Renal cortex interstitium (tissue), 11 donors: ENCODE data around the gene CEP19. TPM values are rescaled to one million over a fixed set of nuclear protein-coding genes. Genes with fewer than 3 reads are reported as not detected.
A peak's percentile ranks its signal among the peaks of the same experiment; 100 is the strongest.

Experiments
- DNase-seq, 11 donors: peaks; one replicate each; pipeline ENCODE4 v3.0.0-alpha.2; 2013; ENCODE audit warnings: low read depth in 9 of 11, low spot score in 4 of 11; ENCODE audit errors: extremely low read depth in 1 of 11
- polyA plus RNA-seq, 3 donors: library from polyadenylated mRNA; unstranded; fragments of 120-200 nt; gene quantifications; one replicate each; pipeline ENCODE4 v1.2.1, GENCODE V29; 2013; ENCODE audit not compliant: insufficient read length in 3 of 3

The CEP19 gene
- polyA plus RNA-seq, 3 donors = 4.4 to 5.7 (median 4.7) TPM

DNA sequence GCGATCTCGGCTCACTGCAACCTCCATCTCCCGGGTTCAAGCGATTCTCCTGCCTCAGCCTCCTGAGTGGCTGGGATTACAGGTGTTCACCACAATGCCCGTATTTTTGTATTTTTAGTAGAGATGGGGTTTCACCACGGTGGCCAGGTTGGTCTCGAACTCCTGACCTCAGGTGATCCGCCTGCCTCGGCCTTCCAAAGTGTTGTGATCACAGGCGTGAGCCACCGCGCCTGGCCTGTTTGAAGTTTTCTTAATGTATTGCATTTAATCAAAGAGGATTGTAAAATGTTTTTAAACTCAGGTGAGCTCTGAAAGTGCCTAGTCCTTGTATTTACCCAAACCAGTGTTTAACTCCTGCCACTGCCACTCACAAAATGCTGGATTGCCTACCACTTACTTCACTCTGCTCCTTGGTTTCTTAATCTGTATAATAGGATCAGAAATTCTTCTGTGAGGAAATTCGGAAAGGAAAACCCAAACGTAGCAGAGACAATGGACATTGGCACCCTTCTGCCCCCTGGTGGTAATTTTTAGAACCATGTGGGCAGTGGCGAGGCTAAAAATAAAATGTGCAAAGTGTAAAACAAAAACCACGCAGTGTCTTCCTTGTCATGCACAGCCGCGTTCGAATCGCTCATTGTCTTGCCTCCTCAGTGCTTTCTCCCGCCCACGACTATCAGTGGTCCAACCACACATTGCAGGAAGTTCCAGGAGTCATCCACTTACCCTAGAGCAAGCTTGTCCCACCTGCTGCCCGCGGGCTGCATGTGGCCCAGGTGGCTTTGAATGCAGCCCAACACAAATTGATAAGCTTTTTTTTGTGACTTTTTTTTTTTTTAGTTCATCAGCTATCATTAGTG is 27.3 kb downstream of the CEP19 start:
- peak in 10 of 11 donors; percentile 17 to 62 (median 51) for DNase-seq

GRCh38 chr3:196677931-196678330 is 34.1 kb downstream of the CEP19 start:
- no peak for DNase-seq

- no peak for DNase-seq
Observed at GRCh38 chr3:196677353-196677752, 34.7 kb downstream of the CEP19 start.

GRCh38 chr3:196673632-196674031 is 38.4 kb downstream of the CEP19 start:
- no peak for DNase-seq

DNA sequence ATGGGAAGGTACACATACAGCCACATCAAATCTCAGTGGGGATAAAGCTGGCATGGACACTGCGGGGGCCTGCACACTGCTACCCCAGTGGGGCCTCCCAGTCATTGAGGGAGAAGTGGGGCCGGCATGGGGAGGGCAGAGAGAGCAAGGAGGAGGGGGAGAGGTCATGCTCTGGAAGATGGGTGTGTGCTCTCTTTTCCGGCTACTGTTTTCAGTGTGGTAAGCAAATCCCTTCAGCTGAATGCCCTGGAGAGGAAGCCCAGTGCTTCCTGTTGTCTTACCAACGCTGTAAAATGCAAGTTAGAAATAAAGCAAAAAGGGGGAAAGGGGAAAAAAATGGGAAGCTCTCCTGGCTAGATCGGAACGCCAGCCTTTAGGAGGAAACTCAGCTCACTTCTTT is 41.7 kb downstream of the CEP19 start:
- DNase-seq = no peak

GRCh38 chr3:196667056-196667825 is 44.8 kb downstream of the CEP19 start:
- DNase-seq = no peak

GRCh38 chr3:196666001-196666867 is 45.8 kb downstream of the CEP19 start:
- no peak for DNase-seq

GRCh38 chr3:196662711-196663571 is 49.1 kb downstream of the CEP19 start:
- DNase-seq = no peak

DNA sequence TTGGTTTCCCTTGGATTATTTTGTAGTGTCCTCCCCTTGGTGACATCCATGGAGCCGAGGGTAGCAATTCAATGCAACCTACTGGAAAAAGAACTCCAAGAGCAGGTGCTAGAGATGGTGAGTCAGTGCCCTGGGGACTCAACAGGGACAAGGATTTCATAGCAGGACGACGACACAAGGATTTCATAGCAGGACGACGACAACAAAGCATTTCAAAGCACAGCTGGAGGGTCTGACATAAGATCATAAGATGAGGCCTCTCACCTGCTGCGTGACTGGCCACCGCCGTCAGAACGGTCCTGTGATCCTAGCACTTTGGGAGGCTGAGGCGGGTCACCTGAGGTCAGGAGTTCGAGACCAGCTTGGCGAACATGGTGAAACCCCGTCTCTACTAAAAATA is 50.0 kb downstream of the CEP19 start:
- no peak for DNase-seq

DNA sequence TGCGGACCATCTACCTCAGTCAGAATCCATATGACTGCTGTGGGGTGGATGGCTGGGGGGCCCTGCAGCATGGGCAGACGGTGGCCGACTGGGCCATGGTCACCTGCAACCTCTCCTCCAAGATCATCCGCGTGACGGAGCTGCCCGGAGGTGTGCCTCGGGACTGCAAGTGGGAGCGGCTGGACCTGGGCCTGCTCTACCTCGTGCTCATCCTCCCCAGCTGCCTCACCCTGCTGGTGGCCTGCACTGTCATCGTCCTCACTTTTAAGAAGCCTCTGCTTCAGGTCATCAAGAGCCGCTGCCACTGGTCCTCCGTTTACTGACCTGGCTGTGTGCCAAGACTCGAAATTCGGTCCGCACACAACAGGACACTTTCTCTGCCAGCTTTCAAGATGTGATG is 50.6 kb downstream of the CEP19 start:
- DNase-seq = no peak

- DNase-seq = no peak
Observed at GRCh38 chr3:196660381-196661166, 51.5 kb downstream of the CEP19 start.

DNA sequence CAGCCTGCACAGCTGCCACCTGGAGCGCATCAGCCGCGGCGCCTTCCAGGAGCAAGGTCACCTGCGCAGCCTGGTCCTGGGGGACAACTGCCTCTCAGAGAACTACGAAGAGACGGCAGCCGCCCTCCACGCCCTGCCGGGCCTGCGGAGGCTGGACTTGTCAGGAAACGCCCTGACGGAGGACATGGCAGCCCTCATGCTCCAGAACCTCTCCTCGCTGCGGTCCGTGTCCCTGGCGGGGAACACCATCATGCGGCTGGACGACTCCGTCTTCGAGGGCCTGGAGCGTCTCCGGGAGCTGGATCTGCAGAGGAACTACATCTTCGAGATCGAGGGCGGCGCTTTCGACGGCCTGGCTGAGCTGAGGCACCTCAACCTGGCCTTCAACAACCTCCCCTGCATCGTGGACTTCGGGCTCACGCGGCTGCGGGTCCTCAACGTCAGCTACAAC is 52.1 kb downstream of the CEP19 start:
- DNase-seq = no peak

Other genes with a start within 250 kb of the CEP19 start
- 10 to 100 TPM; 15.7 to 16.7 (median 16.6) TPM for gene RNF168, start 208.5 kb downstream of the CEP19 start, polyA plus RNA-seq
- gene SMCO1, start 196.9 kb downstream of the CEP19 start, polyA plus RNA-seq = not detected
- 10 to 100 TPM; 15.2 to 19.4 (median 17.2) TPM for gene WDR53, start 143.7 kb downstream of the CEP19 start, polyA plus RNA-seq
- 10 to 100 TPM; 12.4 to 18.3 (median 15.4) TPM for gene FBXO45, start 143.6 kb downstream of the CEP19 start, polyA plus RNA-seq
- 1 to 10 TPM; 3.0 to 4.5 (median 3.2) TPM for gene NRROS, start 72.6 kb downstream of the CEP19 start, polyA plus RNA-seq
- gene PIGX, start 127 bp upstream of the CEP19 start, polyA plus RNA-seq = 10 to 100 TPM; 26.9 to 31.7 (median 28.6) TPM
- gene PAK2, start 27.6 kb upstream of the CEP19 start, polyA plus RNA-seq = 10 to 100 TPM; 60.8 to 88.7 (median 82.6) TPM
- 10 to 100 TPM; 20.4 to 32.4 (median 22.5) TPM for gene SENP5, start 155.7 kb upstream of the CEP19 start, polyA plus RNA-seq
- 100 to 1,000 TPM in 1 of 3 donors, 10 to 100 TPM in 2; 95.3 to 117 (median 95.7) TPM for gene NCBP2, start 230.3 kb upstream of the CEP19 start, polyA plus RNA-seq